K562 (cell line): ENCODE data around the gene ATF3. TPM values are rescaled to one million over a fixed set of nuclear protein-coding genes. Genes with fewer than 3 reads are reported as not detected.

ENCODE experiments used
- CAMTA2 ChIP-seq: fragments of 250-450 bp; sonication (Bioruptor Pico); conservative IDR thresholded peaks from 2 replicates; pipeline ENCODE4 v1.5.1; 2022
- CREBBP ChIP-seq: IDR thresholded peaks from one replicate; pipeline ENCODE4 v1.6.1; 2012; ENCODE audit warnings: low read depth, mild to moderate bottlenecking, control low read depth, inconsistent platforms, low read length
- EHMT2 ChIP-seq: fragments of 450-650 bp; IDR thresholded peaks from 2 replicates; pipeline ENCODE4 v1.6.1; 2018; ENCODE audit warnings: antibody characterized with exemption
- EZH2 ChIP-seq: IDR thresholded peaks from 2 replicates; pipeline ENCODE4 v1.6.1; 2012; ENCODE audit warnings: low read depth, mild to moderate bottlenecking, inconsistent platforms, low read length, borderline replicate concordance
- HCFC1 ChIP-seq: IDR thresholded peaks from 2 replicates; pipeline ENCODE4 v1.6.1; 2012; ENCODE audit warnings: low read depth, low read length, improper control_type of control experiment
- KDM4B ChIP-seq, 2 experiments: fragments of 450-650 bp in 1 of 2; sonication (generic) in 1 of 2; IDR thresholded peaks; 2 replicates each; pipeline ENCODE4 v1.6.1; 2016 to 2017; ENCODE audit warnings: borderline replicate concordance in 2 of 2, antibody characterized with exemption in 1 of 2, low read depth in 1 of 2, mild to moderate bottlenecking in 1 of 2
- NCOR1 ChIP-seq: fragments of 450-650 bp; IDR thresholded peaks from 2 replicates; pipeline ENCODE4 v1.6.1; 2016; ENCODE audit warnings: mild to moderate bottlenecking, moderate library complexity
- NFIC ChIP-seq: fragments of 450-650 bp; IDR thresholded peaks from 2 replicates; pipeline ENCODE4 v1.6.1; 2017; ENCODE audit warnings: mild to moderate bottlenecking, inconsistent platforms
- SAFB2 ChIP-seq: fragments of 200-400 bp; formaldehyde crosslinking; IDR thresholded peaks from 2 replicates; pipeline ENCODE4 v1.6.1; 2018; ENCODE audit warnings: borderline replicate concordance, low read length, low read depth, moderate library complexity; ENCODE audit not compliant: severe bottlenecking
- SIN3A ChIP-seq, 2 experiments: fragments of 150-350 bp in 1 of 2; IDR thresholded peaks; 2 replicates each; pipeline ENCODE4 v1.6.1; 2011 to 2016; ENCODE audit warnings: borderline replicate concordance in 2 of 2, low read depth in 2 of 2, low read length in 2 of 2, mild to moderate bottlenecking in 2 of 2, moderate library complexity in 2 of 2; ENCODE audit not compliant: control insufficient read depth in 1 of 2
- SMAD4 ChIP-seq: fragments of 250-450 bp; sonication (Bioruptor Pico); conservative IDR thresholded peaks from 2 replicates; pipeline ENCODE4 v1.8.0; 2021; ENCODE audit warnings: inconsistent platforms, mild to moderate bottlenecking, moderate library complexity
- STAT5B ChIP-seq: fragments of 250-450 bp; sonication (Bioruptor Pico); IDR thresholded peaks from 2 replicates; pipeline ENCODE4 v1.8.0; 2021; ENCODE audit warnings: mild to moderate bottlenecking, inconsistent platforms
- ZBTB49 ChIP-seq: sonication (generic); formaldehyde crosslinking; IDR thresholded peaks from 2 replicates; pipeline ENCODE4 v1.8.0; 2022; ENCODE audit warnings: missing genetic modification reagents, mild to moderate bottlenecking, borderline replicate concordance
- ZFP36 ChIP-seq: fragments of 150-350 bp; IDR thresholded peaks from 2 replicates; pipeline ENCODE4 v1.6.1; 2018; ENCODE audit warnings: low read length, low read depth; ENCODE audit not compliant: partially characterized antibody
- ZFPM2 ChIP-seq: fragments of 250-450 bp; sonication (Bioruptor Pico); IDR thresholded peaks from 2 replicates; pipeline ENCODE4 v1.5.1; 2022; ENCODE audit warnings: mild to moderate bottlenecking
- ZNF133 ChIP-seq: fragments of 250-450 bp; sonication (Bioruptor Pico); IDR thresholded peaks from 2 replicates; pipeline ENCODE4 v1.4.0; 2020; ENCODE audit warnings: mild to moderate bottlenecking
- ZNF212 ChIP-seq: fragments of 450-650 bp; formaldehyde crosslinking; IDR thresholded peaks from 2 replicates; pipeline ENCODE4 v1.4.0; 2020; ENCODE audit warnings: mild to moderate bottlenecking
- ZNF217 ChIP-seq: sonication (generic); formaldehyde crosslinking; IDR thresholded peaks from 2 replicates; pipeline ENCODE4 v1.8.0; 2022; ENCODE audit warnings: mild to moderate bottlenecking, missing genetic modification reagents
- ZNF551 ChIP-seq: fragments of 250-450 bp; sonication (Bioruptor Pico); IDR thresholded peaks from 2 replicates; pipeline ENCODE4 v1.5.0; 2021; ENCODE audit warnings: mild to moderate bottlenecking, moderate library complexity
- ZNF668 ChIP-seq: fragments of 250-450 bp; sonication (Bioruptor Pico); IDR thresholded peaks from 2 replicates; pipeline ENCODE4 v1.8.0; 2022; ENCODE audit warnings: mild to moderate bottlenecking, inconsistent platforms
- polyA plus RNA-seq, 8 experiments: library from polyadenylated mRNA; depleted of rRNA in 4 of 8; stranded (reverse) in 5 of 8; unstranded in 3 of 8; fragments of >200 nt; fragmentation: Nextera tagmentation in 2 of 8; fragmentation: Illumina TruSeq in 1 of 8; extraction: Ambion mirVana in 2 of 8; extraction: Trizol in 1 of 8; gene quantifications; 2 replicates each; pipeline versions ENCODE4 v1.2.1 to v1.2.3, GENCODE V29; 2011 to 2014; ENCODE audit warnings: inconsistent platforms in 1 of 8, missing spikeins in 1 of 8
- total RNA-seq, 7 experiments: library from RNA; depleted of rRNA in 6 of 7; stranded (reverse); fragments of >200 nt in 6 of 7; fragmentation: Illumina TruSeq in 2 of 7; extraction: Trizol in 2 of 7; gene quantifications; 2 replicates each; pipeline versions ENCODE4 v1.2.1 to v1.2.3, GENCODE V29; 2011 to 2021; ENCODE audit warnings: low replicate concordance in 1 of 7
- TF ChIP-seq, protein P1 (sequence below), 3 experiments: fragments of 200-800 bp in 1 of 3; sonication (Bioruptor generic) in 1 of 3; sonication (generic) in 1 of 3; formaldehyde crosslinking in 1 of 3; IDR thresholded peaks; 2 replicates each; pipeline versions ENCODE4 v1.6.1 to v1.8.0; 2016 to 2022; ENCODE audit warnings: mild to moderate bottlenecking in 2 of 3, missing compliant biosample characterization in 2 of 3, missing genetic modification characterization in 2 of 3, missing genetic modification reagents in 1 of 3
- TF ChIP-seq, protein P2 (sequence below): fragments of 450-650 bp; conservative IDR thresholded peaks from 2 replicates; pipeline ENCODE4 v1.6.1; 2016; ENCODE audit warnings: missing genetic modification characterization, low read depth, mild to moderate bottlenecking, missing compliant biosample characterization, moderate library complexity
- TF ChIP-seq, protein P3 (sequence below), 2 experiments: fragments of 250-450 bp in 1 of 2; fragments of 450-650 bp in 1 of 2; sonication (Bioruptor Pico) in 1 of 2; IDR thresholded peaks; 2 replicates each; pipeline versions ENCODE4 v1.6.1 to v1.8.0; 2016 to 2021; ENCODE audit warnings: mild to moderate bottlenecking in 2 of 2, moderate library complexity in 2 of 2, missing compliant biosample characterization in 1 of 2, missing genetic modification characterization in 1 of 2

ATF3 gene
- total and polyA plus RNA-seq, 9 of the 15 experiments (the other 6 are each of a cell fraction or from before 2014, with no cell fraction given) = 3.5 to 28.2 (median 19.8) TPM

DNA sequence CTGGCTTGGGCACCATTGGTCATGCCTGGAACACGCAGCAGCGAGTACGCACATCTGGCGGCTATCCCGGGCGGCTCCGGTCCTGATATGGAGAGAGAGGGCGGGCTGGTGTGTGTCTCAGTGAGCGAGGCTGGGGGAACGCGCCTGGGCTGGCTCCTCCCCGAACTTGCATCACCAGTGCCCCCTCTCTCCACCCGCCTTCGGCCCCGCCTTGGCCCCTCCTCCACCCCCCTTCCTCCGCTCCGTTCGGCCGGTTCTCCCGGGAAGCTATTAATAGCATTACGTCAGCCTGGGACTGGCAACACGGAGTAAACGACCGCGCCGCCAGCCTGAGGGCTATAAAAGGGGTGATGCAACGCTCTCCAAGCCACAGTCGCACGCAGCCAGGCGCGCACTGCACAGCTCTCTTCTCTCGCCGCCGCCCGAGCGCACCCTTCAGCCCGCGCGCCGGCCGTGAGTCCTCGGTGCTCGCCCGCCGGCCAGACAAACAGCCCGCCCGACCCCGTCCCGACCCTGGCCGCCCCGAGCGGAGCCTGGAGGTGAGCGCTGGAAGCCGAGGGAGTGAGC, at the start of gene ATF3 (continued):
- TF ChIP-seq EZH2 (no peak), NFIC (peak; percentile 64), ZNF212 (CRISPR knock-in tag) (no peak), ZNF551 (no peak), CAMTA2 (CRISPR knock-in tag) (no peak), ZNF217 (CRISPR knock-in tag) (no peak), ZNF133 (CRISPR knock-in tag) (no peak), KDM4B (IDR thresholded peaks at IDR 0.05; ENCODE audit: borderline replicate concordance in 2 of 2, low read depth in 1 of 2) (peak in 1 of 2 experiments; percentile 94; a peak in 2 of 4 replicates), NCOR1 (peak; percentile 74; the same call in 1 of the 2 replicates), ZNF668 (CRISPR knock-in tag) (no peak), ZFP36 (no peak), SMAD4 (CRISPR knock-in tag) (peak; percentile 93), SAFB2 (no peak), CREBBP (no peak), ZBTB49 (0 out of 2 replicates have a peak, but pooled peaks have one; percentile 74), SIN3A (IDR thresholded peaks at IDR 0.05; ENCODE audit: borderline replicate concordance in 2 of 2, control insufficient read depth in 1 of 2, low read depth in 2 of 2, low read length in 2 of 2) (peak; percentile 60 to 71; a peak in 2 of 4 replicates), STAT5B (CRISPR knock-in tag) (no peak), ZFPM2 (CRISPR knock-in tag) (peak; percentile 75; the same call in 1 of the 2 replicates), HCFC1 (peak; percentile 51; the same call in 1 of the 2 replicates), EHMT2 (no peak)
- TF ChIP-seq, protein P1, sequence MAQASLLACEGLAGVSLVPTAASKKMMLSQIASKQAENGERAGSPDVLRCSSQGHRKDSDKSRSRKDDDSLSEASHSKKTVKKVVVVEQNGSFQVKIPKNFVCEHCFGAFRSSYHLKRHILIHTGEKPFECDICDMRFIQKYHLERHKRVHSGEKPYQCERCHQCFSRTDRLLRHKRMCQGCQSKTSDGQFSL (CRISPR knock-in tag; IDR thresholded peaks at IDR 0.05) = peak; percentile 49
- TF ChIP-seq, protein P1 (tag; IDR thresholded peaks at IDR 0.05) = no peak
- TF ChIP-seq, protein P2, sequence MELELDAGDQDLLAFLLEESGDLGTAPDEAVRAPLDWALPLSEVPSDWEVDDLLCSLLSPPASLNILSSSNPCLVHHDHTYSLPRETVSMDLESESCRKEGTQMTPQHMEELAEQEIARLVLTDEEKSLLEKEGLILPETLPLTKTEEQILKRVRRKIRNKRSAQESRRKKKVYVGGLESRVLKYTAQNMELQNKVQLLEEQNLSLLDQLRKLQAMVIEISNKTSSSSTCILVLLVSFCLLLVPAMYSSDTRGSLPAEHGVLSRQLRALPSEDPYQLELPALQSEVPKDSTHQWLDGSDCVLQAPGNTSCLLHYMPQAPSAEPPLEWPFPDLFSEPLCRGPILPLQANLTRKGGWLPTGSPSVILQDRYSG (tag) = no peak
- TF ChIP-seq, protein P3, sequence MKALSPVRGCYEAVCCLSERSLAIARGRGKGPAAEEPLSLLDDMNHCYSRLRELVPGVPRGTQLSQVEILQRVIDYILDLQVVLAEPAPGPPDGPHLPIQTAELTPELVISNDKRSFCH (CRISPR knock-in tag; IDR thresholded peaks at IDR 0.05) = no peak
- TF ChIP-seq, protein P3 (tag; IDR thresholded peaks at IDR 0.05) = peak; percentile 71; the same call in 1 of the 2 replicates
